HepG2 (cell line): Measurements from ENCODE around the gene PANK4. TPM values are rescaled to one million over a fixed set of nuclear protein-coding genes. Genes with fewer than 3 reads are reported as not detected.
A peak's percentile ranks its signal among the peaks of the same experiment; 100 is the strongest.

Source experiments
- ATAC-seq: fragments of 200-7000 bp; cut with Tn5 transposase; 3 replicates; pipeline ENCODE4 v1.9.1; 2020; ENCODE audit warnings: mild to moderate bottlenecking, moderate library complexity
- BruUV-seq: library from RNA; stranded (reverse); fragments of 400-500 nt; replicated peaks from 2 replicates; lab custom pipeline; 2021; lab: Mats Ljungman, UMichigan
- CTCF ChIA-PET: fragments of 300-600 bp; formaldehyde crosslinking; extraction: SDS; loops from one replicate; lab custom pipeline; 2021; ENCODE audit warnings: low total read pairs, inconsistent platforms, low intra/inter-chr PET ratio; lab: Yijun Ruan, JAX
- POLR2A ChIA-PET: fragments of 350-600 bp; sonication (Branson Sonifier 250); formaldehyde crosslinking; loops from one replicate; lab custom pipeline; 2020; ENCODE audit warnings: antibody characterized with exemption, inconsistent platforms; lab: Yijun Ruan, JAX
- DNase-seq: peaks from one replicate; pipeline ENCODE4 v3.0.0-alpha.2; 2015; ENCODE audit warnings: low spot score
- FAIRE-seq: peaks from 3 replicates; lab custom pipeline; 2011; peaks lifted over from hg19 to GRCh38; lab: Jason Lieb, UNC
- H2AFZ ChIP-seq: one replicate; pipeline ENCODE4 v1.6.1; 2011; ENCODE audit warnings: low read length, inconsistent platforms
- H3K27ac ChIP-seq: fragments of 300-600 bp; 3 replicates; pipeline ENCODE4 v1.8.0; 2011; ENCODE audit warnings: mixed run types, mild to moderate bottlenecking, mixed read lengths, low read length, inconsistent platforms; ENCODE audit not compliant: insufficient read depth; ENCODE audit errors: extremely low read length
- H3K27me3 ChIP-seq, 2 experiments: fragments of 200-600 bp in 1 of 2; 2 replicates in 1 of 2; 3 replicates in 1 of 2; pipeline versions ENCODE4 v1.6.0 to v1.8.0; 2011; ENCODE audit warnings: low read length in 2 of 2, mild to moderate bottlenecking in 2 of 2, moderate library complexity in 2 of 2, inconsistent platforms in 1 of 2; ENCODE audit not compliant: insufficient read depth in 2 of 2, control insufficient read depth in 1 of 2
- H3K36me3 ChIP-seq, 2 experiments: fragments of 200-600 bp in 1 of 2; replicated peaks in 1 of 2; 2 replicates in 1 of 2; 3 replicates in 1 of 2; pipeline versions ENCODE4 v1.5.1 to v1.8.0; 2011; ENCODE audit warnings: low read length in 2 of 2, inconsistent platforms in 1 of 2; ENCODE audit not compliant: insufficient read depth in 2 of 2, control insufficient read depth in 1 of 2
- H3K4me1 ChIP-seq: 2 replicates; pipeline ENCODE4 v1.5.1; 2012; ENCODE audit warnings: low read length, inconsistent platforms; ENCODE audit not compliant: insufficient read depth
- H3K4me2 ChIP-seq: 2 replicates; pipeline ENCODE4 v1.6.0; 2011; ENCODE audit warnings: low read depth, low read length, inconsistent platforms
- H3K4me3 ChIP-seq, 3 experiments: fragments of 200-600 bp in 1 of 3; sonication (generic), shearing (Covaris generic) in 1 of 3; replicated peaks in 1 of 3; 2 replicates each; pipeline ENCODE4 v1.5.1; 2011 to 2016; ENCODE audit warnings: low read length in 3 of 3, inconsistent platforms in 2 of 3, low read depth in 2 of 3, mild to moderate bottlenecking in 2 of 3, control low read depth in 1 of 3, mixed read lengths in 1 of 3; ENCODE audit not compliant: insufficient read depth in 1 of 3
- H3K79me2 ChIP-seq: one replicate; pipeline ENCODE4 v1.6.1; 2011; ENCODE audit warnings: low read length, inconsistent platforms; ENCODE audit not compliant: insufficient read depth
- H3K9ac ChIP-seq: 2 replicates; pipeline ENCODE4 v1.6.0; 2011; ENCODE audit warnings: mild to moderate bottlenecking, low read depth, low read length, inconsistent platforms; ENCODE audit not compliant: insufficient read depth
- H3K9me3 ChIP-seq: 2 replicates; pipeline ENCODE4 v1.5.1; 2012; ENCODE audit warnings: mild to moderate bottlenecking, low read length
- H4K20me1 ChIP-seq: 2 replicates; pipeline ENCODE4 v1.6.0; 2011; ENCODE audit warnings: inconsistent platforms, mild to moderate bottlenecking, low read length, moderate library complexity; ENCODE audit not compliant: insufficient read depth
- AGO2 ChIP-seq: fragments of 200-400 bp; formaldehyde crosslinking; optimal IDR thresholded peaks from 2 replicates; pipeline ENCODE3; 2017; ENCODE audit warnings: mild to moderate bottlenecking, low read depth, low read length, moderate library complexity
- DMAP1 ChIP-seq: IDR thresholded peaks from 2 replicates; pipeline ENCODE4 v1.6.1; 2016
- NFE2L1 ChIP-seq: sonication (generic); formaldehyde crosslinking; IDR thresholded peaks from 2 replicates; pipeline ENCODE4 v1.4.0; 2020; ENCODE audit warnings: missing genetic modification reagents, mild to moderate bottlenecking, borderline replicate concordance
- RXRB ChIP-seq: IDR thresholded peaks from 2 replicates; pipeline ENCODE4 v1.6.1; 2016; ENCODE audit warnings: borderline replicate concordance, missing genetic modification reagents, missing compliant biosample characterization
- SIN3B ChIP-seq: fragments of 150-350 bp; IDR thresholded peaks from 2 replicates; pipeline ENCODE4 v1.6.1; 2014; ENCODE audit warnings: low read length
- ZNF232 ChIP-seq: sonication (generic); formaldehyde crosslinking; IDR thresholded peaks from 2 replicates; pipeline ENCODE4 v1.4.0; 2020; ENCODE audit warnings: missing genetic modification reagents, borderline replicate concordance
- ZNF564 ChIP-seq: sonication (generic); formaldehyde crosslinking; IDR thresholded peaks from 2 replicates; pipeline ENCODE4 v1.8.1; 2023; ENCODE audit warnings: mild to moderate bottlenecking, missing genetic modification reagents
- ZNF670 ChIP-seq: sonication (generic); formaldehyde crosslinking; IDR thresholded peaks from 2 replicates; pipeline ENCODE4 v1.8.0; 2022; ENCODE audit warnings: mild to moderate bottlenecking, missing genetic modification reagents, borderline replicate concordance
- ZNF773 ChIP-seq: sonication (generic); formaldehyde crosslinking; IDR thresholded peaks from 2 replicates; pipeline ENCODE4 v1.4.0; 2020; ENCODE audit warnings: missing genetic modification reagents, borderline replicate concordance
- WGBS: methylation state at CpG from one replicate; pipeline ENCODE4 v1.1.6; 2017; ENCODE audit warnings: low lambda C conversion rate; 5-methylcytosine and 5-hydroxymethylcytosine counted together
- in situ Hi-C: cut with HindIII; loops from 2 replicates; pipeline ENCODE4 v1.10.0; 2017; ENCODE audit warnings: low pct_unique_long_range_greater_than_20kb; ENCODE audit not compliant: extremely low pct_ligation_motif_present
- intact Hi-C: fragments of 100-400 bp; cut with micrococcal nuclease; formaldehyde crosslinking; loops from one replicate; pipeline ENCODE4 v1.10.0; 2022; ENCODE audit not compliant: unreplicated experiment
- polyA plus RNA-seq, 8 experiments: library from polyadenylated mRNA; depleted of rRNA in 3 of 8; stranded (reverse) in 7 of 8; unstranded in 1 of 8; fragments of >200 nt; fragmentation: Illumina TruSeq in 4 of 8; extraction: Trizol in 4 of 8; gene quantifications; 2 replicates each; pipeline versions ENCODE4 v1.2.1 to v1.2.3, GENCODE V29; 2011 to 2016; ENCODE audit warnings: low read depth in 4 of 8, missing spikeins in 1 of 8, mixed read lengths in 1 of 8; ENCODE audit not compliant: insufficient read depth in 1 of 8
- total RNA-seq, 5 experiments: library from RNA; depleted of rRNA; stranded (reverse); fragments of >200 nt; fragmentation: Illumina TruSeq; extraction: Trizol; gene quantifications; 2 replicates each; pipeline ENCODE4 v1.2.3, GENCODE V29; 2016; ENCODE audit warnings: low read depth in 1 of 5
- TF ChIP-seq, protein P1 (sequence below): sonication (generic); formaldehyde crosslinking; IDR thresholded peaks from 2 replicates; pipeline ENCODE4 v1.4.0; 2020; ENCODE audit warnings: missing genetic modification reagents, borderline replicate concordance
- TF ChIP-seq, protein P2 (sequence below): sonication (generic); formaldehyde crosslinking; conservative IDR thresholded peaks from 2 replicates; pipeline ENCODE4 v1.8.0; 2022; ENCODE audit warnings: low read depth, missing genetic modification reagents

Gene PANK4
- total and polyA plus RNA-seq, 2 of the 13 experiments (the other 11 are each of a cell fraction or from before 2014, with no cell fraction given), result 17.4 to 19.3 TPM

DNA sequence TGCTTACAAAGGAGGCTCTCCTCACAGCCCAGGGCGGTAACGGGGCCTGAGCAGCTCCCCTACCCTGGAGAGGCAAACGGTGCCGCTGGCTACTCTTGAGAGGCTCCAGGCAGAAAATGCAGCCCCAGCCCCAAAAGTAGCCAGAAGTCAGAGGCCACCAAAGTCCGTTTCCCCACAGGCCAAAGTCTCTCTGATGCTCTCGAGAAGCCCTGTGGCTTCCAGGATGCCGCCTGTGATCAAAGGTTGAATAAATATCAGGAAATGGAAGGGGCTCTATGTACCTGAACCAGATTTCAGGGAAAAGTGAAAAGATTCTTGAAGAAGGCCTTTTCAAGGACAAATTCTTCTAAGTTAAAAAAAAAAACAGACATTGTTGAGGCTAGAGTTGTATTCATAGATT lies 4.2 kb downstream of the PANK4 start:
- no TSS peak for BruUV-seq
- Histone ChIP-seq H3K27me3 (peaks cover 3 to 5% of the 10 kb centered on the region in 2 experiments), H2AFZ (no peak overlapping the region), H3K9me3 (no peaks in the 10 kb centered on the region), H3K4me1 (peaks cover 42% of the 10 kb centered on the region), H3K4me3 (no peak overlapping the region), H3K4me2 (no peak overlapping the region), H4K20me1 (peaks cover 34% of the 10 kb centered on the region), H3K36me3 (peaks cover 24 to 47% of the 10 kb centered on the region in 2 experiments; a peak in 4 of 5 replicates), H3K79me2 (peaks cover 35% of the 10 kb centered on the region), H3K9ac (no peak overlapping the region), H3K27ac (no peak overlapping the region)
- no peak for TF ChIP-seq ZNF773 (CRISPR knock-in tag)
- TF ChIP-seq NFE2L1 (CRISPR knock-in tag), result no peak
- TF ChIP-seq, protein P1, sequence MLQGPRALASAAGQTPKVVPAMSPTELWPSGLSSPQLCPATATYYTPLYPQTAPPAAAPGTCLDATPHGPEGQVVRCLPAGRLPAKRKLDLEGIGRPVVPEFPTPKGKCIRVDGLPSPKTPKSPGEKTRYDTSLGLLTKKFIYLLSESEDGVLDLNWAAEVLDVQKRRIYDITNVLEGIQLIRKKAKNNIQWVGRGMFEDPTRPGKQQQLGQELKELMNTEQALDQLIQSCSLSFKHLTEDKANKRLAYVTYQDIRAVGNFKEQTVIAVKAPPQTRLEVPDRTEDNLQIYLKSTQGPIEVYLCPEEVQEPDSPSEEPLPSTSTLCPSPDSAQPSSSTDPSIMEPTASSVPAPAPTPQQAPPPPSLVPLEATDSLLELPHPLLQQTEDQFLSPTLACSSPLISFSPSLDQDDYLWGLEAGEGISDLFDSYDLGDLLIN (CRISPR knock-in tag), result no peak
- no peak for TF ChIP-seq ZNF564 (CRISPR knock-in tag)
- TF ChIP-seq RXRB, result no peak
- TF ChIP-seq, protein P2, sequence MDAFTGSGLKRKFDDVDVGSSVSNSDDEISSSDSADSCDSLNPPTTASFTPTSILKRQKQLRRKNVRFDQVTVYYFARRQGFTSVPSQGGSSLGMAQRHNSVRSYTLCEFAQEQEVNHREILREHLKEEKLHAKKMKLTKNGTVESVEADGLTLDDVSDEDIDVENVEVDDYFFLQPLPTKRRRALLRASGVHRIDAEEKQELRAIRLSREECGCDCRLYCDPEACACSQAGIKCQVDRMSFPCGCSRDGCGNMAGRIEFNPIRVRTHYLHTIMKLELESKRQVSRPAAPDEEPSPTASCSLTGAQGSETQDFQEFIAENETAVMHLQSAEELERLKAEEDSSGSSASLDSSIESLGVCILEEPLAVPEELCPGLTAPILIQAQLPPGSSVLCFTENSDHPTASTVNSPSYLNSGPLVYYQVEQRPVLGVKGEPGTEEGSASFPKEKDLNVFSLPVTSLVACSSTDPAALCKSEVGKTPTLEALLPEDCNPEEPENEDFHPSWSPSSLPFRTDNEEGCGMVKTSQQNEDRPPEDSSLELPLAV, result no peak
- TF ChIP-seq ZNF232 (CRISPR knock-in tag), result no peak
- no peak for TF ChIP-seq SIN3B
- TF ChIP-seq DMAP1, result no peak
- no peak for TF ChIP-seq ZNF670 (CRISPR knock-in tag)
- no peak for TF ChIP-seq AGO2
- POLR2A ChIA-PET, result no interaction called here
- in situ Hi-C loops (loop anchor here (25.0 kb wide), 1 partner anchor 335 kb away; the partner anchor contains the start of gene FAAP20), intact Hi-C loops (no loop called here)
- FAIRE-seq (peak; percentile 21), ATAC-seq (no peak), DNase-seq (no peak)
- CTCF ChIA-PET, result no interaction called here
- WGBS, result 80% methylated on average over 7 of the region's 7 CpGs
